ENCODE data around the gene ABCA4.

DNA sequence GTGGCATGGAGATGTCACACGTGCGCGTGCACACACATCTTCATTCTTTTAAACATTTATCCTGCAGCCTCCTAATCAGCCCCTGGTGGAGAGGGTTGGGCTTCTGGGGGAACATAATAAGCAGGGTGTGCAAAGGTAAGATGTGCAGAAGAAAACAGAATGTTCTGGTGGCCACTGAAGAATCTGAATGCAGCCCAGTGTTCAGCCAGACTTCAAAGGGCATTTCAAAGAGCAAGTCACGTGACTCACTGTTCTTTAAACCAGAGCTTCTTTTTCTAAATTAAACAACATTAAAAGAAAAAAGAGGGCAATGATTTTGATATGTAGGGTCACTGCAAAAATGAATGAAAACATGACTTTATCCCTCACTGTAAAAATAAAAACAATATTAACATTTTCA is 89.8 kb downstream of the ABCA4 start:
- TF ChIP-seq, protein P1, sequence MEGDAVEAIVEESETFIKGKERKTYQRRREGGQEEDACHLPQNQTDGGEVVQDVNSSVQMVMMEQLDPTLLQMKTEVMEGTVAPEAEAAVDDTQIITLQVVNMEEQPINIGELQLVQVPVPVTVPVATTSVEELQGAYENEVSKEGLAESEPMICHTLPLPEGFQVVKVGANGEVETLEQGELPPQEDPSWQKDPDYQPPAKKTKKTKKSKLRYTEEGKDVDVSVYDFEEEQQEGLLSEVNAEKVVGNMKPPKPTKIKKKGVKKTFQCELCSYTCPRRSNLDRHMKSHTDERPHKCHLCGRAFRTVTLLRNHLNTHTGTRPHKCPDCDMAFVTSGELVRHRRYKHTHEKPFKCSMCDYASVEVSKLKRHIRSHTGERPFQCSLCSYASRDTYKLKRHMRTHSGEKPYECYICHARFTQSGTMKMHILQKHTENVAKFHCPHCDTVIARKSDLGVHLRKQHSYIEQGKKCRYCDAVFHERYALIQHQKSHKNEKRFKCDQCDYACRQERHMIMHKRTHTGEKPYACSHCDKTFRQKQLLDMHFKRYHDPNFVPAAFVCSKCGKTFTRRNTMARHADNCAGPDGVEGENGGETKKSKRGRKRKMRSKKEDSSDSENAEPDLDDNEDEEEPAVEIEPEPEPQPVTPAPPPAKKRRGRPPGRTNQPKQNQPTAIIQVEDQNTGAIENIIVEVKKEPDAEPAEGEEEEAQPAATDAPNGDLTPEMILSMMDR (IDR thresholded peaks at IDR 0.05): no peak
- no peak for TF ChIP-seq POLR2A (IDR thresholded peaks at IDR 0.05)
